ENCODE results near the gene TNFAIP2.

The TNFAIP2 gene

DNA sequence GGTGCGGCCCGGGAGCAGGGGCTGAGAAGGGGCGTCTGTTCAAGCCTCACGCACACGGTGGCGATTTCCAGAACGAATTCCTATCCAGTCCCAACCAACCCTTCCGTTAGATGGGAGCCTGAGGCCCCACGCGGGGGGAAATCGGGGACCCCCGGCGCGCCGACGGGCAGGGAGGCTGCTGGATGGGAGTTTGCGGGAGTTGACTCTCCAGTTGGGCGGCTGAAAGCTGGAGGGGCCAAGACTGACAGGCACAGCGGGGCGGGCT lies 18.9 kb upstream of the TNFAIP2 start:
- H3K36me3 ChIP-seq (ENCODE audit: control insufficient read depth, low read depth, low read length) = no peaks in the 10 kb centered on the region
- peaks cover 11% of the 10 kb centered on the region for H3K4me1 ChIP-seq (ENCODE audit: control insufficient read depth, low read depth, low read length)
- no peak overlapping the region for H3K9ac ChIP-seq (ENCODE audit: low read length)
- no peaks in the 10 kb centered on the region for H3K9me3 ChIP-seq (ENCODE audit: control insufficient read depth, low read depth, low read length)
- peak overlapping the region; percentile 19 for H3K4me3 ChIP-seq (ENCODE audit: low read length)
- no peak overlapping the region for H3K27ac ChIP-seq (ENCODE audit: low read length)
- H3K27me3 ChIP-seq (ENCODE audit: control insufficient read depth, insufficient read depth, low read length) = peaks cover 26% of the 10 kb centered on the region

DNA sequence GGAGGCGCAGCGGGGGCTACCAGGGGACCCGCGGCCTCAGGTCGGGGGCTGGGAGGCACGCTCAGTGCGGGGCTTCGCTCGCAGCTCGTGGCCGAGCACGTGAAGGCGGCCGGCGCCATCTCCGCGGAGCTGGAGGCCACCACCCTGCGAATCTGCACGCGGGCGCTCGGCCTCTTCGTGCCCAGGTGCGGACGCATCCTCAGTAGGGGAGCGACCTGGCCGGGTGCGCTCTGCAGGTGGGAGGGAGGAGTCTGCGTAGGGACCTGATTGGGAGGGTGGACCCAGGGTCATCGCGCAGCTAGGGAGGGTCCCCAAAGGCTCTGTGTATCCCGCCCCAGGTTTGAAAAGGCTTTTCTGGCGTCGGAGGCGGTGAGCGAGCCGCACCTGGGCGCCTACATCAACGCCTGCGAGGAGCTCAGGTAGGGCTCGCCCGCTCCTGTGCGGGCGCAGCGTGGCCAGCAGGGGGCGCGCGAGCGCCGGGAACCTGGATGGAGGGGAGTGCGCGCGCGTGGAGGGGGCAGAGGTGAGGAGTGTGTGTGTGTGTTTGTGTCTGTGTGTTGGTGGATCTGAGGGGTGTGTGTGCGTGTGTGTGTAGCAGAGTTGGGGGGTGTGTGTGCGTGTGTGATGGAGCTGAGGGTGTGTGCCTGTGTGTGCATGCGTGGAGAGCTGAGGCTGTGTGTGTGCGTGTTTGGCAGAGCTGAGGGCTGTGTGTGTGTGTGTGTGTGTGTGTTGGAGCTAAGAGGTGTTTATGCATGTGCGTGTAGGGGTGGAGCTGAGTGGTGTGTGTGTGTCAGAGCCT lies 18.4 kb upstream of the TNFAIP2 start:
- H3K36me3 ChIP-seq (ENCODE audit: control insufficient read depth, low read depth, low read length) = no peaks in the 10 kb centered on the region
- peaks cover 14% of the 10 kb centered on the region for H3K4me1 ChIP-seq (ENCODE audit: control insufficient read depth, low read depth, low read length)
- H3K27ac ChIP-seq (ENCODE audit: low read length) = no peak overlapping the region
- peaks cover 26% of the 10 kb centered on the region for H3K27me3 ChIP-seq (ENCODE audit: control insufficient read depth, insufficient read depth, low read length)
- no peaks in the 10 kb centered on the region for H3K9me3 ChIP-seq (ENCODE audit: control insufficient read depth, low read depth, low read length)
- H3K4me3 ChIP-seq (ENCODE audit: low read length) = peak overlapping the region; percentile 19
- H3K9ac ChIP-seq (ENCODE audit: low read length) = no peak overlapping the region

DNA sequence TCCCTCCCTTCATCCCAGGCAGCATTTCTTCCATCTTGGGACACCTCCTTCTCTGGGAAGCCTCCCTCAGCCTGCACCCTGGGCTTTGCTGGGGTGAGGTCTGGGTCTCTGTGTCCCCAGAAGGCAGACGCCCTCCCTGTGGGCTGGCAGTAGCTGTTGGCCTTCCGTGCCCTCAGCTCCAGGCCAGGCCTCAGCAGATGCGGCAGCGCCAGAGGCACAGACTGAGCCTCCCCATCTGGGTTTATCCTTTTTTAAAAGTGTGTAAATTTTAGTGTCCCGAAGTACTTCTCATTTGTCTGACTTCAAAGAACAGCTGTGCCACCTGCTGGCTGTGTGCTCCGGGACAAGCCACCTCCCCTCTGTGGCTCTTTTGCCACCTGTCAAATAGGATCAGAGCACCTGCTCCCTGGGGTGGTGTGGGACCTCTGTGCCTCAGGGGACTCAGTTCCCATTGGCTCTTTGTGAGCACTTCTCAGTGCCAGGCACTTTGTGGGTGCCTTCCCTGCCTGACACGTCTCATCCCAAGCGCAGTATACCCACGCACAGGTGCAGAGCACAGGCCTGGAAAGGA lies 17.6 kb upstream of the TNFAIP2 start:
- Histone ChIP-seq H3K36me3 (ENCODE audit: control insufficient read depth, low read depth, low read length) (no peaks in the 10 kb centered on the region), H3K9ac (ENCODE audit: low read length) (no peak overlapping the region), H3K27ac (ENCODE audit: low read length) (no peak overlapping the region), H3K9me3 (ENCODE audit: control insufficient read depth, low read depth, low read length) (no peaks in the 10 kb centered on the region), H3K4me1 (ENCODE audit: control insufficient read depth, low read depth, low read length) (peaks cover 17% of the 10 kb centered on the region), H3K4me3 (ENCODE audit: low read length) (no peak overlapping the region), H3K27me3 (ENCODE audit: control insufficient read depth, insufficient read depth, low read length) (peaks cover 33% of the 10 kb centered on the region)

DNA sequence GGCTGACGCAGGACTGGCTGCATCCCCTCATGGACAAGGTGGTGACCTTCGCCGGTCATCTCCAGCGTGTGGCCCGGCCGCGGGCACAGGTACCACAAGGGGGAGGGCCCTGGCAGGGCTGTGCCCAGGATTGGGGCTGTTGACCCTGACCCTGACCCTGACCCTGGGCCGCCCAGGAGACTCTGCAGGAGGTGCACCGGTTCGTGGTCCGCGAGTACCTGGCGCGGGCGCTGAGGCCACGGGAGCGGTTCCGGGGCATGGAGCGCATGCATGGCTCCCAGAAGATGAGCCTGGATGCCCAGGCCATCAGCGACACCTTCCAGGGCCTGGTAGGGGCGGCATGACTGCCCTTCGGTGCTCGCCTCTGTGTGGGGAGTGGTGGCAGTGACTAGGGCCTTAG lies 15.8 kb upstream of the TNFAIP2 start:
- Histone ChIP-seq H3K4me1 (ENCODE audit: control insufficient read depth, low read depth, low read length) (peaks cover 28% of the 10 kb centered on the region), H3K9ac (ENCODE audit: low read length) (no peak overlapping the region), H3K4me3 (ENCODE audit: low read length) (no peak overlapping the region), H3K9me3 (ENCODE audit: control insufficient read depth, low read depth, low read length) (no peaks in the 10 kb centered on the region), H3K36me3 (ENCODE audit: control insufficient read depth, low read depth, low read length) (no peaks in the 10 kb centered on the region), H3K27me3 (ENCODE audit: control insufficient read depth, insufficient read depth, low read length) (peaks cover 33% of the 10 kb centered on the region), H3K27ac (ENCODE audit: low read length) (no peak overlapping the region)

DNA sequence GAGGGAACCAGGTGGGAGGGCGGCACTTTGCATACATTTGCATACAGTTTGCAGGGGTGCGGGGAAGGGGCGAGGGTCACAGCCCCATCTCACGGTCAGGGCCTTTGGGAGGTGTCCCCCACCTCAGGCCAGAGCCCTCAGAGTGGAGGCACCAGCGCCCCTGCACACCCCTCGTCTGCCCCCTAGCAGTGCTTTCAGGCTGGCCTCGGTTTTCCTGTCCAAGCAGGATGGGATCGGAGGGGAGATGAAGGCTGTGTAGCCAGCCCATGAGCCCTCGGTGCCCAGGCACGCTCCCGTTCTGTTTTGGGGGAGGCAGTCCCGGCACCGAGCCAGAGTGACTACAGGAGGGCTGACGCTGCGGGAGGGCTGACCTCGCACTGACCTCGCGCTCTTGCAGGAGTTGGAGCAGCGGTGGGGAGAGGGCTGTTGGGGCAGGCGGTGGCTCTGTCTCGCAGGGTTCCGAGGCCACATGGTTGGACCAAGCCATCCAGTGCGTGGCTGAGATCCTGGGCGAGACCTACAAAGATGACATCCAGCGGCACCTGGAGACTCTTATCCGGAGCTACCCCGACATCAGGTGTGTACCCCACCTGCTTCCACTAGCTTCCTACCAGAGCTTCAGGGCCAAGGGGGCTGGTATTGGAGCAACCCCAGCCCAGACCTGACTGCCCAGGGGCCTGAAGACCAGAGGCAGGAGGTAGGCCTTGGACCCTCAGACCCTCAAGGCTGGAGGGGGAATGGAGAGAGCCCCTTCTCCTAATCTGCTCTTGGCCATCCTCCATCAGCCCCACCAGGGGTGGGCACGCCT lies 15.1 kb upstream of the TNFAIP2 start:
- Histone ChIP-seq H3K4me1 (ENCODE audit: control insufficient read depth, low read depth, low read length) (peaks cover 28% of the 10 kb centered on the region), H3K36me3 (ENCODE audit: control insufficient read depth, low read depth, low read length) (no peaks in the 10 kb centered on the region), H3K9me3 (ENCODE audit: control insufficient read depth, low read depth, low read length) (no peaks in the 10 kb centered on the region), H3K27ac (ENCODE audit: low read length) (no peak overlapping the region), H3K4me3 (ENCODE audit: low read length) (no peak overlapping the region), H3K9ac (ENCODE audit: low read length) (no peak overlapping the region), H3K27me3 (ENCODE audit: control insufficient read depth, insufficient read depth, low read length) (peaks cover 29% of the 10 kb centered on the region)

DNA sequence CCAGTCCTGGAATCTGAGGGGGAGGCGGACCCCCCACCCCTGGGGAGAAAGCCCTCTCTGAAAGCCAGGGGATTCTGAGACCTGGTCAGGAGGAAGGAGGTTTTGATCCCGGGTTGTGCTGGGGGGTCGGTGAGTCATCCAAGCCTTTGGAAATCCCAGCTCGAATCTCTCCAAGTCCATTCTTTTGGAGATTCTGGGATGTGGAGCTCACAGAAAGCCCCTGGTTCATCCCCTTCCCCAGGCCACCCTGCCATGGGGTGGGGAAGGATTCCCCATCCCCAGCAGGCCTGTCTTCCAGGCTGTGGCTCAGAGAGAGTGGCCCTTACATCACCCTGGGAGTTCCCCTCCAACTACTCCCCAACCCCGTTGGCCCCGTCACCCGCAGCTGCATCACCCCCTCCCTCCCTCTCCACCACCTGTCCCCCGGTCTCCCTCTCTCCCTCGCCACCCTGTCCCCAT lies 14.5 kb upstream of the TNFAIP2 start:
- peaks cover 28% of the 10 kb centered on the region for H3K4me1 ChIP-seq (ENCODE audit: control insufficient read depth, low read depth, low read length)
- H3K27me3 ChIP-seq (ENCODE audit: control insufficient read depth, insufficient read depth, low read length) = peaks cover 23% of the 10 kb centered on the region
- no peak overlapping the region for H3K4me3 ChIP-seq (ENCODE audit: low read length)
- H3K9me3 ChIP-seq (ENCODE audit: control insufficient read depth, low read depth, low read length) = no peaks in the 10 kb centered on the region
- H3K36me3 ChIP-seq (ENCODE audit: control insufficient read depth, low read depth, low read length) = no peaks in the 10 kb centered on the region
- H3K27ac ChIP-seq (ENCODE audit: low read length) = no peak overlapping the region
- H3K9ac ChIP-seq (ENCODE audit: low read length) = no peak overlapping the region

DNA sequence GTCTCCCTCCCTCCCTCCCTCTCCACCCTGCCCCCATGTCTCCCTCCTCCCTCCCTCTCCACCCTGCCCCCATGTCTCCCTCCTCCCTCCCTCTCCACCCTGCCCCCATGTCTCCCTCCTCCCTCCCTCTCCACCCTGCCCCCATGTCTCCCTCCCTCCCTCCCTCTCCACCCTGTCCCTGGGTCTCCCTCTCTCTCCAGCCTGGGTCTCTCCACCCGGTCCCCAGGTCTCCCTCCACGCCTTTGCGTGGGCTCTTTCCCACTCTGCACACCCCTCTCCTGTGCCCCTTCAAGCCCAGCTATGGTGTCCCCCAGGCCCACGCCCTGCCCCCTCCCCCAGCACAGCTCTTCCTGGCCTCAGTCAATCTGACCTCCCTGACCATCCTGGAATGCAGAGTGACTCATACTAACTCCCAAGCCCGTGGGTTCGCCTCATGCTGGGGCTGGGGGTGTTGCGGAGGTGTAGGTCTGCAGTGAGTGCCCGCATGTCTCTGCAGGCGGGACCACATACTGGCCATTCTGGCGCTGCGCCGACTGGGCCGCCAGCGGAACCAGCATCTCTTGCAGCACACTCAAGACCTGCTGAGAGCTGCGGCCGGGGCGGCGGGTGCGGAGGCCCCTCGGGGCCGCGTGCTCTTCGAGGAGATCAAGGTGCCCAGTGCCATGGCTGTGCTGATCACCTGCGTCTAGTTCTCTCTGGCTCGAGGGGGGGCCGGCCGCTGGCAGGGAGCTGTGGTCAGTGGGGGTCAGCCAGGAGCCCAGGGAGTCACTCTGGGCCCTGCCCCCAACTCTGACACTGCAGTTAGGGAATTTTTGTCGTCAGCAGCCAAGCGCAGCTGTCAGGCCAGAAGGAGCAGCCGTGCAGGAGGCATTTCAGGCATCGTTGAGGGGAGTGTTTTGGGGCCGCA lies 13.5 kb upstream of the TNFAIP2 start:
- Histone ChIP-seq H3K27me3 (ENCODE audit: control insufficient read depth, insufficient read depth, low read length) (peaks cover 13% of the 10 kb centered on the region), H3K36me3 (ENCODE audit: control insufficient read depth, low read depth, low read length) (no peaks in the 10 kb centered on the region), H3K9me3 (ENCODE audit: control insufficient read depth, low read depth, low read length) (no peaks in the 10 kb centered on the region), H3K4me3 (ENCODE audit: low read length) (peak overlapping the region; percentile 40), H3K9ac (ENCODE audit: low read length) (peak overlapping the region; percentile 36), H3K4me1 (ENCODE audit: control insufficient read depth, low read depth, low read length) (peaks cover 28% of the 10 kb centered on the region), H3K27ac (ENCODE audit: low read length) (no peak overlapping the region)

DNA sequence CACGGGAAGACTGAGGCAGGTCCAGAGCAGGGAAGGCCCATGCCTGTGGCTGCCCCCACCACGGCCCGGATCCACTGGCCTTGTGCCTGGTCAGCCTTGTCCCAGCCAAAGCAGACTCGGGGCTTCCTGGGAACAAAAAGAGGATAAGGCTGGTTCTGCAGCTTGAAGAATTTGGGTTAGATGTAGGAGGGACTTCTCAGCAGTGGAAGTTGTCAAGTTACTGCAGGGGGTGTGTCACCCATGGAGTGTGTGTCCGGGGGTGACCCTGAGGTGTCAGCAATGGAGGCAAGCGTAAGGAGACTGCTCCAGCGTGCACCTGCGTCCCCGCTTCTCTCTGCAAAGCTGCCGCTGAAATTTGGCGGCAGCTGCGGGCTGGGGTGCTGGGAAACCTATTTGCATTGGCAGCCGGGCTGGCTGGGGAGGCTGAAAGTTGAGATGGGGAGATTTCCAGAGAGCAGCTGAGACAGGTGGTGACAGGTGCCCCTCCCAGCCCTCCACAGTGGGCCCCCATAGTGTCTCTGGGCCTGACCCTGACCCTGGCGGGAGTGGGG lies 12.5 kb upstream of the TNFAIP2 start:
- H3K9ac ChIP-seq (ENCODE audit: low read length) = no peak overlapping the region
- no peak overlapping the region for H3K27ac ChIP-seq (ENCODE audit: low read length)
- H3K4me3 ChIP-seq (ENCODE audit: low read length) = peak overlapping the region; percentile 40
- H3K4me1 ChIP-seq (ENCODE audit: control insufficient read depth, low read depth, low read length) = peaks cover 28% of the 10 kb centered on the region
- peaks cover 7% of the 10 kb centered on the region for H3K27me3 ChIP-seq (ENCODE audit: control insufficient read depth, insufficient read depth, low read length)
- H3K36me3 ChIP-seq (ENCODE audit: control insufficient read depth, low read depth, low read length) = no peaks in the 10 kb centered on the region
- no peaks in the 10 kb centered on the region for H3K9me3 ChIP-seq (ENCODE audit: control insufficient read depth, low read depth, low read length)

DNA sequence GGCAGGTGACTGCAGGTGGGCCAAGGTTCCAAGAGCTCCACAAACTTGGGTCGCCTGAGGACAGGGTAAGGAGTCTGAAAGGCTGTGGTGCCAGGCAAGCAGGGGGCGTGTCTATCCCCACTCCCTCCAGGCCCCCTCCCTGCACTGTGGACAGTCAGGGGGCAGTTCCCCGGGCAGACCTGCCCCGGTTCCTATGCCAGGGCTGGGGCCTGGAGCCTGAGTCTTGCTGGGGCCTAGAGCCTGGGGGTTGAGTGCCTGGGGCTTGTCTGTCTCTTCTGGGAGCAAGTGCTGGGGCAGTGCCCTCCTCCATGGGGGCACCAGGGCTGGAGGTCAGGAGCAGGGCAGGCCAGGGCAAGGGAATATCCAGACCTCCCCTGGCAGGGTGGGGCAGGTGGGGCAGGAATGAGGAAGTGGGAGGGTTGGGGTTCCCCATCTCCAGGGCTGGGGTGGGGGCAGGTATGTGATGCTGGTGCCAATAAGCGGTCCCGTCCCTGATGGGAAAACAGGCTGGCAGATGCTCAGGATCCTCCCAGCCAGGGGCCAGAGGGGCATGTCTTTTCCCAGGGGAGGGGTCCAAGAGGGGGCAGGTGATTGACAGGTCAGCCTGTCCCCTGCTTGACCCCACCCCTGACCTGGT lies 11.9 kb upstream of the TNFAIP2 start:
- H3K4me1 ChIP-seq (ENCODE audit: control insufficient read depth, low read depth, low read length) = peaks cover 28% of the 10 kb centered on the region
- no peaks in the 10 kb centered on the region for H3K36me3 ChIP-seq (ENCODE audit: control insufficient read depth, low read depth, low read length)
- no peak overlapping the region for H3K9ac ChIP-seq (ENCODE audit: low read length)
- no peak overlapping the region for H3K4me3 ChIP-seq (ENCODE audit: low read length)
- H3K27me3 ChIP-seq (ENCODE audit: control insufficient read depth, insufficient read depth, low read length) = peaks cover 7% of the 10 kb centered on the region
- H3K27ac ChIP-seq (ENCODE audit: low read length) = no peak overlapping the region
- H3K9me3 ChIP-seq (ENCODE audit: control insufficient read depth, low read depth, low read length) = no peaks in the 10 kb centered on the region

DNA sequence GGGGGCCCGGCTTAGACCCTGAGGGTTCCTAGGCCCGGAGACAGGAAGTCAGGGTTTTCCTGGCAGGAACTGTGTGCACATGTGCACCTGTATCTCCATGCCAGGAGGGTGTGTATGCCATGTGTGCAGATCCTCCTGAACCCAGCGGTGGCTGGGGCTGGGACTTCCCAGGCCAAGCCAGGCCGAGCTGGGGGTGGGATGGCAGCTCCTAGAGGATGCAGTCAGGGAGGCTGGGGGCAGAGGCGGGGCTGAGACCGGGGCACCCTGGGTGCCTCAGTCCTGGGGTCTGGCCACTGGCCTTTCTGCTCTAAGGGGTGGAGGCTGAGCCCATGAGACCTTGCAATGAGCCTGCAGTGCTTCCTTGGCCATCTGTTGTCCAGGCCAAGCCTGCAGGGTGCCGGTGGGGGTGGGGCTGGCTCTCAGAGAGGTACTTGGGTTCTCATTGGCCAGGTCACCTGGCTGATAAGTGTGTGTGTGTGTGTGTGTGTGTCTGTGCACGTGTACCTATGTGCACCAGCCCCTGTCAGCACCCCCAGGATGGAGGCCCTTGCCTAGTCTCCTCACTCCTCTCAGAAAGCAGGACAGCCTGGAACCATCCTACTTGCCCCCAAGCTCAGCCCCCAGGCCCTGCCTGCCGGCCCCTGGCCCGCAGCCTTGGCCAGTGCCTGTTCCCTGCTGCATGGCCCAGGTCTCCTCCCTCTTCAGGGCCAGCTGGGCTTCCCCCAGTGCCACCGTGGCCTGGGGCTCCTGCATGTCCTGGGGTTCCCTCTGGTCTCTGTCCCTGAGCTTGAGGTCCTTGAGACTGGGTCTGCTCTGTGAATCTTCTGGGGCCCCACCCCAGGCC lies 10.6 kb upstream of the TNFAIP2 start:
- no peak overlapping the region for H3K4me3 ChIP-seq (ENCODE audit: low read length)
- no peak overlapping the region for H3K9ac ChIP-seq (ENCODE audit: low read length)
- no peaks in the 10 kb centered on the region for H3K36me3 ChIP-seq (ENCODE audit: control insufficient read depth, low read depth, low read length)
- no peaks in the 10 kb centered on the region for H3K9me3 ChIP-seq (ENCODE audit: control insufficient read depth, low read depth, low read length)
- no peak overlapping the region for H3K27ac ChIP-seq (ENCODE audit: low read length)
- H3K27me3 ChIP-seq (ENCODE audit: control insufficient read depth, insufficient read depth, low read length) = peaks cover 7% of the 10 kb centered on the region
- peaks cover 28% of the 10 kb centered on the region for H3K4me1 ChIP-seq (ENCODE audit: control insufficient read depth, low read depth, low read length)
